Measurements from ENCODE around the gene LRSAM1.

LRSAM1 gene

GRCh38 chr9:127506814-127507750 lies 55.8 kb downstream of the LRSAM1 start:
- peak; percentile 48 for DNase-seq (ENCODE audit: low read depth)
- TF ChIP-seq POLR2A (IDR thresholded peaks at IDR 0.05; ENCODE audit: extremely low read depth, insufficient read length) (no peak), MYC (IDR thresholded peaks at IDR 0.05; ENCODE audit: low read depth, low read length) (no peak), CTCF (IDR thresholded peaks at IDR 0.05; ENCODE audit: low read depth, low read length) (no peak), MAX (IDR thresholded peaks at IDR 0.05; ENCODE audit: low read depth, low read length) (no peak)

GRCh38 chr9:127507751-127508648 lies 56.7 kb downstream of the LRSAM1 start:
- TF ChIP-seq MAX (IDR thresholded peaks at IDR 0.05; ENCODE audit: low read depth, low read length) (no peak), POLR2A (IDR thresholded peaks at IDR 0.05; ENCODE audit: extremely low read depth, insufficient read length) (no peak), CTCF (IDR thresholded peaks at IDR 0.05; ENCODE audit: low read depth, low read length) (no peak), MYC (IDR thresholded peaks at IDR 0.05; ENCODE audit: low read depth, low read length) (no peak)
- no peak for DNase-seq (ENCODE audit: low read depth)
- H3K4me3 ChIP-seq (ENCODE audit: low read depth, low read length) = no peak overlapping the region

More at GRCh38 chr9:127506814-127507750, 55.8 kb downstream of the LRSAM1 start:
- no peak overlapping the region for H3K4me3 ChIP-seq (ENCODE audit: low read depth, low read length)

GRCh38 chr9:127508901-127509260 lies 57.6 kb downstream of the LRSAM1 start:
- H3K4me3 ChIP-seq (ENCODE audit: low read depth, low read length) = no peak overlapping the region
- TF ChIP-seq MAX (IDR thresholded peaks at IDR 0.05; ENCODE audit: low read depth, low read length) = no peak
- TF ChIP-seq CTCF (IDR thresholded peaks at IDR 0.05; ENCODE audit: low read depth, low read length) = no peak
- no peak for TF ChIP-seq POLR2A (IDR thresholded peaks at IDR 0.05; ENCODE audit: extremely low read depth, insufficient read length)
- no peak for TF ChIP-seq MYC (IDR thresholded peaks at IDR 0.05; ENCODE audit: low read depth, low read length)
- DNase-seq (ENCODE audit: low read depth) = no peak

- no peak overlapping the region for H3K4me3 ChIP-seq (ENCODE audit: low read depth, low read length)
- no peak for DNase-seq (ENCODE audit: low read depth)
- no peak for TF ChIP-seq MAX (IDR thresholded peaks at IDR 0.05; ENCODE audit: low read depth, low read length)
- no peak for TF ChIP-seq MYC (IDR thresholded peaks at IDR 0.05; ENCODE audit: low read depth, low read length)
- no peak for TF ChIP-seq CTCF (IDR thresholded peaks at IDR 0.05; ENCODE audit: low read depth, low read length)
- TF ChIP-seq POLR2A (IDR thresholded peaks at IDR 0.05; ENCODE audit: extremely low read depth, insufficient read length) = no peak
These were observed 58.1 kb downstream of the LRSAM1 start for GRCh38 chr9:127509261-127509954.

GRCh38 chr9:127509955-127510299 lies 58.6 kb downstream of the LRSAM1 start:
- H3K4me3 ChIP-seq (ENCODE audit: low read depth, low read length) = no peak overlapping the region
- no peak for DNase-seq (ENCODE audit: low read depth)
- no peak for TF ChIP-seq POLR2A (IDR thresholded peaks at IDR 0.05; ENCODE audit: extremely low read depth, insufficient read length)
- TF ChIP-seq CTCF (IDR thresholded peaks at IDR 0.05; ENCODE audit: low read depth, low read length) = no peak

All from NB4 (cell line).